ENCODE results near the gene DAND5.

DAND5 gene

DNA sequence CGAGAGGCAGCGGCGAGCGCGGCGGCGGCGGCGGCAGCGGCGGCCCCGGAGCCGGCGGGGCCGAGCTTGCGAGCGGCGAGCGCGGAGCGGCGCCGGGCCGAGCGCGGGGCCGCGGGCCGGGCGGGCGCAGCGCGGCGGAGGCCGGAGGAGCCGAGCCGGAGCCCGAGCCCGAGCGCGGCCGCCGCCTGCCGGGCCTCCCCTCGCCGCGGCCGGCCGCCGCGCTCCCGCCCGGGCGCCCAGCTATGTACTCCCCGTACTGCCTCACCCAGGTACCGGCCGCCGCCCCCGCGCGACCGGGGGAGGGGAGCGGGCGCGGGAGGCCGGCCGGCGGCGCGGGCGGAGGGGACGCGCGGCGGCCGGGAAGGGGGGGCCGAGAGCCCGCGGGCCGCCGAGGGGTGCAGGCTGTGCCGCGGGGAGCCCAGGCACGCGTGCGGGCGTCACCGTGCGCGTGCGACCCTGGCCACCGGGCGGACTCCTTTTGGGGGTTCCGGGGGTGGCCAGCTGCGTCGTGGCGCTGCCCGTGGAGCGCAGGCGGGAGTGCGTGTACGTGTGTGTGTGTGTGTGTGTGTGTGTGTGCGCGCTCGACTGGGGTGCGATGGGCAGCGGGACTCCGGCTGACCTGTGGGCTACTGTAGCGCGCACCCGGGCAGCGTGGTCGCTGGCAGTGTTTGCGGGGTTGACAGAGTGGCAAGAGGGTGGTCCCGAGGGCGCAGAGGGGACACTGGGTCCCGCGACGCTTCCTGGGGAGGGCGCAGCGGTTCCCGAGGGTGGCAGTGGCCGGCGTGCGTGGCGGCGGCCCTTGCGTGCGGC lies 26.4 kb downstream of the DAND5 start:
- DNase-seq = no peak

DNA sequence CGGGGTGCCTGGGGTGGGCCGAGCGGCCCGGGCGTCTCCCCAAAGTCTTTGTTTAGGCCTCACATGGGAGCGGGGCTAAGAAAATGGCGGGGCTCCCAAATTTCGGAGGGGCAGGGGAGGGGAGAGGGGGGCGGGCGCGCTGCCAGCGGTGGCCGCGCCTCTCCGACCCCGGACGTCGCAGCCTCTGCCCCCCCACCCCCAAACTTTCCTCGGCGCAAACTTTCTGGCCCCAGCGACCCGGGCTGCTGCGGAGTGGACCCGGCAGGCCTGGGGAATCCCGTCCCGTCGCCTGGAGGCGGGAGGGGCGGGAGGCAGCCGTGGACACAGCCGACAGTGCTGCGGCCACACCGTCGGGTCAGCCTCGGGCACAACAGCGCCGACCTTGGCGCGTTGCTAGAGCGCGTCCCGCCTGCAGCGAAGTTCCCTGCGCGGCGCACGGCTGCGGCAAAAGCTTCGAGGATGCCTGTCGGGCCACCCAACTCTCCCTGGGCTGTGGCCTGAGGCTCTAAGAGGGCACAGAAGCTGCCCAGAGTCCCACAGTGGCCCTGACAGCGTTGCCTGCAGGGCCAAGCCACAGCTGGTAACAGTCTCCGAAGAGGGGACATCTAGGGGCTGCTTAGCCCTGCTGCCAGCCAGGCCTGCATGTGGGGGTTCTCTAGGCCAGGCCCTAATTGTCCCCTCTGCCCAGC lies 27.2 kb downstream of the DAND5 start:
- no peak for DNase-seq

DNA sequence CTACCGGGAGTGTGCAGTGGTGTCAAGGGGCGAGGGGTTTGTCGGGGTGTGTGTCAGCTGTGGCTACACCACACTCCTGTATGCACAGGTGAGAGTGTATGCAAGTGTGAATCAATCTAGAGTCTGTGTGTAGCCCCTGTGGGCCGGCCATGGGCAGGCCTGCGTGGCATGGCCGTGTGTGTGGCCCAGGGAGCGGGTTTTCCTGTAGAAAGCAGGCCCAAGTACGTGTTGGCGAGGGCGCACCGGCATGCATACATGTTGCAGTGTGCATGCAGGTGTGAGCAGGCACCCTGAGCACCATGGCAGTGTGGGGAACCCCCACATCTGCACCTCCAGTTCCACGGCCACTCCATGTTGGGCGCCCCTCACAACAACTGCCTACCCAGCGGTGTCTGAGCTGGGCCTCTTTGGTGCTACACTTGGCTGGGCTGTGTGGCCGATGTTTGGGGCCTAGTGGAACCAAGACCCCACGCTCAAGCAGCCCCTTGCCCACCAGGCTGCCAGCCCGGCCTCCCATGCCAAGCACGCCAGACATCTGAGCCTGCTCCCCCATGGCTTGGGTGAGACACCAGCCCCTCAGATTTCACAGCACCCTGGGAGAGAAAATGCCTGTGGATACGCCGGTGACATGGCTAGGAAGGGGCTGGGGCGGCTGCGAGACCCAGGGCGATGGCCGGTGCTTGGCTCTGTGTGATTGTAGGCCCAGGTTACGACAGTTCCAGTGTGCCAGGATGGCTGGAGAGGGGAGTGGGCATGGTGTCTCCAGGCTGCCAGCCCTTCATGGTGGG lies 28.0 kb downstream of the DAND5 start:
- no peak for DNase-seq

DNA sequence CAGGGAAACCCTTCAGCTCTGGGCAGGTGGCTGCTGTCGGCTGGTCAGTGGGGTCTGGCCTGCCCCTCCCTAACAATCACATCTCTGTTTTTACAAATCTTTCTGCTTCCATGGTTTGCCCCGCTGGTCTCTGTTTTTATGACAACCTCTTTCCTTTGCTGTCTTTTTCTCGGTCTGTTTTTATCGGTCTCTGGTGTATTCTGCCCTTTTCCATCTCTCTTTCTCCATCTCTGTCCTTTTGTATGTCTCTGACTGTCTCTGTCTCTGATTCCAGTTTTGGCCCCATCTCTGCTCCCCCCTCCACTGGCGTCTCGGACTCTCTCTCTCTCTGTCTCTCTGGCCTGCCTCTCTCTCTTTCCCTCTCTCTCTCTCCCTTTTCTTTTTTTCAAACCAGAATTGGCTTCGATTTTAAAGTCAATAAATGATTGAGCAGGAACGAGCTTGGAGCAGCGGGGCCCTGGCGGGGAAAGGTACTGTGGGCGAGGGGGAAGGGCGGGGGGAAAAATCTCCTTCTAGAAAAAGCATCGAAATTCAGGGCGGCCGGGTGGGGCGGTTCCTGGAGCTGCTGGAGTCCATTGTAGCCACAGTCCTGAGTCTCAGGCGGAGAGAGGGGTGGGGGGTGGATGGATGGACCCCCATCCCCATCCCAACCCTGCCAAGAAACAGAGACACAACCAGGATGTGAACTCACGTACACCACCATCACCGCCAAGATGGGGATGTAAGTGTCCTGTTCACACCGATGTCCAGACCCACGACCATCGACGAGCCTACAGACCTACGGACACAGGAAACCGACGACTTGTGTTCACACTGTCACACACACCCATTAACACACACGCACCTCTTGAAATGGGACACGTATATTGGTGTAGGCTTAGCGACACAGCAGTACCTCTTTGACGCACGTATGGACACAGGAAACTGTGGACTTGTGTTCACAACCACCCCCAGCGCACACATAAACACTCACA lies 28.9 kb downstream of the DAND5 start:
- DNase-seq = no peak

DNA sequence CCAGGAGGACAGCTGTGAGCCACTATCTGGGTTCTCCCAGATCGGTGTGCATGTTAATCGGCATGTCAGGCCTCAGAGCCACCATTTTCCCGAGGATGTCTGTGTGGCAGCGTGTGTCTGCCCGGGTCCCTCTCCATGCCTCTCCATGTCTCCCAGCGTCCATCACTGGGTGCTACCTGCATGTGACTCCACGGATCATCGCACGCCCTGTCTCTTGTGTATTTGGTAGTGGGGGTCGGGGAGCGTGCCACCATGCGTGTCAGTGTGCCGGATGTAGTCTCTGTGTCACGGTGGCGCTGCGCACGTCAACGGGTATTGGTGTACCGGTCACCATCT lies 31.8 kb downstream of the DAND5 start:
- DNase-seq = no peak

DNA sequence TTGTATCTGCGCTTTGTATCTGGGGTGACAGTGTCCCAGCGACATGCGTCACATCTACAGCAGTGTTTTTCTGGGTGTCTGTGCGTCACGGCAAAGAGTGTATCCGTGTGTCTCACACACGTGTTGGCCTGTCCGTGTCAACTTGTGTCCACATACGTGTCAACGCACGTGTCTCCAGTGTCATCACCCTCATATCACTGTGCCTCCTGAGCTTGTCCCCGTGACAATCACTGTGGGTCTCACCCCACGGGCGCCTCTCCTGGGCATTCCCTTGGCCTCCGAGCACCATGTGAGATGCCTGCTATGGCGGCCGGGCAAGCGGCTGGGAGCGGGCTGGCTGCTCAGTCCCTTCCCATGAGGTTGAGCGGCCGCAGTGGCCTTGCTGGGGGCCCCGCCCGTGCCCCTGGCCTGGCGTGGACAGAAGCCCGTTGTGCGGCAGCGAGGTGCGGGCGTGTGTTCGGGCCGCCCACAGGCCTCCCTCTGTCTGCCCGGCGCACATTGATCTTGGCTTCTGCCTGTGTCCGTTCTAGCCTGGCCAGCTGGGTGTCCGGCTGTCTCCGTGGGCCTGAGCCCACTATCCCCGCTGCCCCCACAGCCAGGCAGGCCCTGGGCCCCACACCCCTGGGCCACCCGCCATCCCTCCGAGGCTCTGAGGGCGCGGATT lies 32.3 kb downstream of the DAND5 start:
- no peak for DNase-seq

DNA sequence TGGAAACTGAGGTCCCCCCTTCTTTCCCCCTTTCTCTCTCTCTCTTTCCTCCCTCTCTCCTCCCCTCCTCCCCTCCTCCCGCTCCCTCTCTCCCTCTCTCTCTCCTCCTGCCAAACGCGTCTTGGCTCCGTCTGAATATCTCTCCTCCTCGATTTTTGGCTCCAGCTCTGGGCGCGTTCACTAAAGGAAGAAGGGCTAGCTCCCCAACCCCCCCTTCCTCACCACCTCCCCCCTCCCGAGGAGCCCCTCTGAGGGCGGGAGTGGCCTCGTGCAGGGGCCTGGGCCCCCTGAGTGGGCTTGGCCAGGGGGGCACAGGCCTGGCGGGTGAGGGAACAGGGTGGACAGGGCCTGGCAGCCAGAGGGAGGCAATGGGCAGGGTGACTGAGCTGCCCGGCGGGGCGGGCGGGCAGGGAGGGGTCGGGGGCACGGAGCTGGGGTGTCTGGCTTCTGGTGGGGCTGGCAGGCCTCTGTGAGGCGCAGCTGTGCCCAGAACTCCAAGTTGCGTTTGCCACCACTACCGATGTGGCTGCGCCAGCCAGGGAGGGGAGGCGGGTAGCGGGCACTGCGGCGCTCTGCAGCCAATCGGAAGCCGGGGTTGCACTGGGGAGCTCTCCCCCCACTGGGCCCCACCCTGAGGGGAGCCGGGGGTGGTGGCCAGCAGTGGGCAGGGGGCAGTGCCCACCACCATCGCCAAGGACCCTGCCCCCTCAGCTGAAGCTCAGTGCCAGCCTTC lies 33.0 kb downstream of the DAND5 start:
- no peak for DNase-seq

DNA sequence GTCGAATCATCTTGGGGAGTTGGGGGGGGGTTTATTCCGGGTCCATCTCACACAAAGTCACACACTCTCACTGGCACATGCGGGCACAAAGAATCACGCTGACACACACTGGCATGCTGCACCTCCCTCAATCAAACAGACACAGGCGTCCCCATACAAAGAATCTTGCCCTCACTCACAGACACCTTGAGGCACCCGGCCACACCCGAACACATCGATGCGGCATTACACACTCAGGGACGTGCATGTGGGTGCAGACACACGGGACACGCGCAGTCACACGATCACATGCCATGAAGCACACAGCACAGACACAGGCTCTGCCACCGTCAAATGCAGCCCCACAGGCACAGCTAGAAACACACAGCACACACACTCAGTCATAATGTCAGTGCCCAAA lies 33.7 kb downstream of the DAND5 start:
- no peak for DNase-seq

DNA sequence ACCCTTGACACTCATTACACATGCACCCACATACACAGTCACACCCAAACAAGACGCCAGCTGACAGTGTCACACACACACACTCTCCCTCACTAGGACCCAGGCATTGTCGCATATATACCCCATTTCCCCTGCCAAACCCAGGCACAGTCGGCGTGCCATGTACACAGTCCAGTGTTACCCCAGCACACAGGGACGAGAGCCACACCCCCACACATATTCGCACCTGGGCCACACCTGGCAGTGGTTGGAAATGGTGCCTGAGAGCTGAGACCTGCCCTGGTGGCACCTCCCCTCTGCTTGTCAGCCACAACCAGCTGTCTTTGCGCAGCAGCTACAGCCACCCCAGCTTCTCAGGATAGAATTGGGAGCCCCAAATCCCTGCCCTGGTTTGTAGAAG lies 34.9 kb downstream of the DAND5 start:
- no peak for DNase-seq

DNA sequence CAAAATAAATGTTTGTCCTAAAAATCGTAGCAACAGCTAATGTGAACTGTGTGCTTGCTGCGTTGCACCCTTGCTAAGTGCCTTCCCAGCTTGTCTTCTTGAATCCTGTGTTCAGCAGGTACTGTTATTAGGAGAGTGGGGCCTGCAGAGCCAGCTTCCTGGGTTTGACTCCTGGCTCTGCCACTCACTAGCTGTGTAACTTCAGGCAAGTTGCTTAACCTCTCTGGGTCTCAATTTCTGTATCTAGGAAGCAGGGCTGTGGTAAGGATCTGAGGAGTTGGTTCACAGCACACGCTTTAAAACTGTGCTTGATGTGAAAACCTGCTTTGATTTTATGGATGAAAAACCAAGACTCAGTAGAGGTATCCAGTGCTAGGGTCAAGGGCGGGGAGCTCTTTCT lies 35.9 kb downstream of the DAND5 start:
- no peak for DNase-seq

DNA sequence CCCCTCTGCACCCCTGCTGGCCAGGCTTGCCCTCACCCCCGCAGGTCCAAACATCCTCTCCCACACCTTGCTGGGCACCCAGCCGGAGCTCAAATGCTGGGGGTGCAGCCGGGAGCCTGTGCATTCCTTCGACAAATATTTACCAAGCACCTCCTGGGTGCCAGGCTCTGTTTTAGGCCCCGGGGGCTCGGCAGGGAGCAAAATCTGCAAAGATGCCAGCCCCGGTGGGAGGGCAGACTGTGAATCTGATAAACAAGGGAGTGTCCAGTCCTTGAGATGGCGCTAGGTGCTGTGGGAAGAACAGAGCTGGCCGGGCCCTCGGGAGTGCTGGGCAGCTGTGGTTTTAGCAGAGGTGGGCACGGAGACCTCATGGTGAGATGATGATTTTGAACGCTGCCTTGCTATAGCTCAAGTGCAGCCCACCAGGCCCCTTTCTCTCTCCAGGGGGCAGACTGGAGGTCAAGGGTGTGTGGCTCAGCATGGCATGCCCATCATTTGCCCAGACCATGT lies 36.5 kb downstream of the DAND5 start:
- DNase-seq = no peak

DNA sequence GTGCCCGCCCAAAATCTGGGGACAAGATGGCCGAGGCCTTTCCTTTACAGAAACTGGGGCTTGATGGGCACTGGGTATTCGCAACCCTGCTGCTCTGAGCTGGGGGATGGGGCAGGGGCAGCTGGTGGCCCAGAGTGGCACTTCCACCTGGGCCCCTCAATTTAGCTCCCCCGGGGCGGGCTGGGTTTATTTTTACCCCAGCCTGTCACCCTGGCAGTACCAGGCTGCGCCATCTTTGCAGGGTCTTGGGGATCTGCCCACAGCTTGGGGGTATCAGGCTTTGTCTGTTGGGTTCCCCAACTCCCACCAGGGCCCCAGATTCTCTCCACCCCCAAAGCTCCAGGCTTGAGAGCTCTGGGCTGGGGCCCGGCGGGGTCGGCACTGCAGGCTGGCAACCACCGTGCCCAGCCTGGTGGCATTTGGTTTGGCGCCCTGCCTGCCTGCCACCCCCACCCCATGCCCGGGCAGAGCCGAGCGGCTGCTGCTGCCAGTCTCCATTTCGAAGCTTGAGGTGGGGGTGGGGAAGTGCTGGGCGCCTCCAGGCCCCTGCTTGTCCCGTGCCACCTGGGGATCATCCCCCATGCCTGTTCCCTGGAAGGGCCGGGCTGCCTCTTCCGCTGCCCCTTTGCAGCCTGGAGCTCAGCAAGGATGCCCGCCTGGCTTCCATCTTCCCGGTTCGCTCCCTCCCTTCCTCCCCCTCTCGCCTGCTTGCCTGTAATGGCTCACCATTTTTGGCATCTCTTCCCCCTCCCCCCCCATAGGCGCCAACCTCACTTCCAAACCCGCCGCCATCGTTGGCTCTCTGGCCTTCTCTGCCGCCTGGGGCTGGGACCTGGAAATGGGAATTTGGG lies 37.3 kb downstream of the DAND5 start:
- no peak for DNase-seq

DNA sequence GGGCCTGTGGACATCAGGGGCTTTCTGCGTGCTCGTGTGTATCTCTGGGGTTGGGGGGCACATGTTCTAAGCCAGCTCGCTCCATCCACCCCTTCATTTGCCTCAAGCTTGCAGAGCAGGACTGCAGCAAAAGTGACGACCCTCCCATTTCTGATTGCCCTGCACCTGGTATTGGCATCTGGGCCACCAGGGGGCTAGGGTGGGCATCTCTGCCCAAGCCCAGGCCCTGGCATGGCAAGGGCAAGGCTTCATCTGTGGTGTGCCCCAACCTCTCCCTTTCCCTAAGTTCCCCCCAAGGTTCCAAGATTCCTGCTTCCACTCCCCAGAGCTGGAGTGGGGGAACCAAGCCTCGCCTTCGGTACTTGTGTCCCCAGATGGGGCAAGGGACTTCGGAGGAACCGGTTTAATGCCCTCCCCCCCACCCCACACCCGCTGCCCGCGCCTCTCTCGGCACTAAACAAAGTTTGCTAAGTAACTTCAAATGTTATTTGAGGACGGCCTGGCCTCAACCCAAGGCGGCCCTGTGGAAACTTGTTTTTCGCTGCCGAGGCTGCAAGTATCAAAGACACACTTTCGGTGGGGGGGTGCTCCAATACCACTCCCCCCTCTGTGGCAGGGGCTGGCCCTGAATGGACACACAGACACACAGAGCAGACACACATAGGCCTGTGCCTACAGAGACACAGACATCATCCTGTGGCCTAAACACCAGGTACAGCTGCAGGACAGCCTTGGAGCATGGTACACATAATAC lies 38.1 kb downstream of the DAND5 start:
- no peak for DNase-seq

DNA sequence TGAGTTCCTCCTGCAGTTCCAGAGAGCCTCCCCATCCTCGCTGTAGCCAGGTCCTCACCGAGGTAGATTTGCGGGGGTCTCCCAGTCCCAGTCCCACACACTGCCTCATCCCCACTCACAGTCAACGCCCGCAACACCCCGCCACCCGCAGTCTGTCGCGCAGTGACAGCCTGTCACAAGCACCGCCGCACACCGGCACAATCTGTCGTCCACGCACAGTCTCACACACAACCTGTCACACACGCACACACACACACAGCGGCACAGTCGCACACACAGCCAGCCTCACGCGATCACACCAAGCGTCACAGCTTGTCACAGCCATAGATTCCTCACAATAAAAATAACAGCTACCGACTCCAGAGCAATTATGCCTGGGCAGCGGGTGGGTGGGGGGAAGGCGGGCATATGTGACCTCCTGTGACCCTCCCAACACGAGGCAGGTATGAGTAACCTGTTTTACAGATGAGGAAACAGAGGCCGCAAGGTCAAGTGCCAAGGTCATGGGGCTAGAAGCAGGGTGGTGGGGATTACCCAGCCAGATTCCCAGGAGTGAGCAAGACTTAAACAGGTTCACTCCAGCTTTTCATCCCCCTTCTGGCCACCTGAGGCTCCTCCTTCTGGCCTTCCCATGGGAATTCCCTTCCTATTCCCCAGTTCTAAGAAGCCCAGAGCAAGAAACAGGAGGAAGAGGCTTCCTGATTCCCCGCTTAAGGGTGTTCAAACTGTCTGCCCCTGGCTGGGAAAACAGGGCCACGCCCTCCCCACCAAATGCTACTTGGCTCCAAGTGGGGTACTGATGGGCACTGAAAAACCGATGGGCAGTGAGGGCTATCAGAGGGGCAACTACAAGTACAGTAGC lies 39.8 kb downstream of the DAND5 start:
- DNase-seq = no peak

DNA sequence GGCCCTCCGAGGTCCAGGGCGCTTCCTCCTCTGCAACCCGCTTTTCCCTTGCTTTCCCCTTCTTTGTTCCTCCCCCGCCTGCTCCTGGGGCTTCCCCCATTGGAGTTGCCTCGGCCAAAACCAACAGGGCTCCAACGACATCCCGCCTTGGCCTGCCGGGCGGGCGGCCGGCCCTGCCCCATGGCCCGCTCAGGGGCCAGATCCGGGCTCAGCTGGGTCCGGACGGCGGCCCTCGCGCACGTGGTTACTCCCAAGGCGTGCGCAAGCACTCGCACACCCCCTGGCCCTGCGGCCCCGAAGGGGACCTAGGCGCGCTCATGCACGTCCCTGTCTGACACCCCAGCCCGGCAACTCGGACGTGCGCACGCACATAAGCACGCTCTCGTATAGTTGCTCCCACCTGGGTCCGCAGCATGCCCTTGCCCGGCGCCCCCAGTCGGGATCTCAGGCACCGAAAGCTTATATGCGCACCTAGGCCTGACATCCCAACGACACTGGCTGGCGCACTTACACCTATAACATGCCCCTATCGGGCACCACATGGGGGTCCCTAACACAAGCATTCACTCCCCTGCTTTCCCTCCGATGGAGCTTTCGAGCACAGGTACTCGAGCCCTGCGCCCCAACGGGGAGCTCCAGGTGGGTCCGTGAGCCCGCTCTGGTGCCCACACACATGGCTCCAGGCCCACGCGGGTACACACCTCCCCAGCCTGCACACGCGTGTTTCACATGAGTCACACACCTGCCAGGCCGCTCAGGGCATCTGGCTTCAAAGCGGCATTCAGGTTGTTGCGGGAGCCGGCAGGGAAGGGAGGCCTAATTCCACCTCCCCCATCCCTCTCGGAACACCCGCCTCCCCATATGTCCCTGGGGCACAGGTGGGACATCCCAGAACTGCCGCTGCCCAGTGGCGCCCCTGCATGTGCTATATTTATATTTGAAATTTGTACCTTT lies 40.9 kb downstream of the DAND5 start:
- DNase-seq = no peak

DNA sequence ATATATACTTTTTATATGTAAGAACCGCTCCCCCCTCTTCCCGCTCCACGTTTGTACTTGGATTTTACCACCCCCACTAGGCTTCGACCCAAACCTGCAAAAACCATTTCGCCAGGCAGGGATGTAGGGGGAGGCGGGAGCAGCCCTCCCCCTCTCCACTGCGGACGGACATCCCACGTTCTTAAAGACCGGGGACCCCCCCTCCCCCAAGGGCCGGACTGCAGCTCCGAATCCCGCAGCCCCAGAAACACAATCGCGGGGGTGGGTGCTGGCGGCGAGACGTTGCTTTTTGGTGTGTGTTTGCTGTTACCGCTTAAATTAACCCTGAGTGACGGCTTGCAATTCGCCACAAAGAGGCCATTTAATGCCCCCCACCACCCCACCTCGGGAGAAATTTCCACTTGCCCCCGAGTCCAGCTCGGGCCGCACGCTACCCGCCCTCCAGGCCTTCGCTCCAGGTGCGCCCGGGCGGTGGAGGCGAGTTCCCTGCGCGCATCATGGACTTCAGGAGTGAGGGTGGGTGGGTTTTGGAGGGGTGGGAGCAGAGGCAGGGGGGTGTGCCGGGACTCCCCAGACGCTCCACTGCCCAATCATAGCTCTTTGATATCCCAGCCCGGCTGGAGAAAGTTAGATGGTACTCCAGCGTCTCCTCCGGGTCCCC lies 41.7 kb downstream of the DAND5 start:
- DNase-seq = no peak

Data from stimulated activated CD8-positive, alpha-beta memory T cell treated with anti-CD3 and anti-CD28 coated beads, Interleukin-4, amount 100 ng/mL, for 48 hours (primary cell).